ENCODE results near the gene NSFL1C. TPM values are rescaled to one million over a fixed set of nuclear protein-coding genes. Genes with fewer than 3 reads are reported as not detected.

Gene NSFL1C
- total RNA-seq, 1 experiment from 2014 or later = 151 TPM

DNA sequence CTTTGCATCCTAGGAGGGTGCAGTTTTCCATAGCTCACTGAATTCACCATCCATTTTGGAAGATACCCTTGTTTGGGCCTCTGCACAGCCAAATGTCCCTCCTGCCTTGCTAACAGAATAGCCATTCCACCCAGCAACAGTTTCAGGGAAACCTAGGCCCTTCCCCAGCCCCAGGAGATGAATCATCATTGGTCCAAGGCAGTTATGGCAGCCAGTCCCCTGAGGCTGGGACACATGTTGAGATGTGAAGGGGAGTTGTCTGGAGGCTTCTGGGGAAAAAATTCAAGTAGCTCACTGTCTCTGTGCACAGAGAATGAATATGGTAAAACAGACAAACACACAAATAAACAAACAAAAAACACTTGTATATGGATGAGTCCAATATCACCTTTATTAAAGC lies 41.9 kb upstream of the NSFL1C start:
- ChIA-PET POLR2A (ENCODE audit: unreplicated experiment) (no interaction called here), CTCF (interaction anchor here (0.6 to 1.8 kb wide), 4 partner anchors 54 to 268 kb away, joined by 3 to 7 read pairs (median 3); no protein-coding TSS in a partner anchor)
- Histone ChIP-seq H3K79me2 (ENCODE audit: low read depth) (no peaks in the 10 kb centered on the region), H3K4me3 (no peak overlapping the region), H3K9me2 (ENCODE audit: insufficient read depth) (no peaks in the 10 kb centered on the region), H3K9me3 (ENCODE audit: insufficient read depth, low read depth) (peaks cover 8% of the 10 kb centered on the region), H3K4me1 (replicated peaks; ENCODE audit: insufficient read depth) (peaks cover 28% of the 10 kb centered on the region), H2AFZ (no peak overlapping the region), H3F3A (ENCODE audit: insufficient read depth, low read depth) (peaks cover 17% of the 10 kb centered on the region), H3K27ac (no peak overlapping the region), H4K20me1 (ENCODE audit: insufficient read depth) (no peaks in the 10 kb centered on the region), H3K36me3 (ENCODE audit: low read depth) (no peaks in the 10 kb centered on the region), H3K27me3 (ENCODE audit: insufficient read depth, low read depth) (no peaks in the 10 kb centered on the region), H3K4me2 (no peak overlapping the region)
- TF ChIP-seq, protein P1, sequence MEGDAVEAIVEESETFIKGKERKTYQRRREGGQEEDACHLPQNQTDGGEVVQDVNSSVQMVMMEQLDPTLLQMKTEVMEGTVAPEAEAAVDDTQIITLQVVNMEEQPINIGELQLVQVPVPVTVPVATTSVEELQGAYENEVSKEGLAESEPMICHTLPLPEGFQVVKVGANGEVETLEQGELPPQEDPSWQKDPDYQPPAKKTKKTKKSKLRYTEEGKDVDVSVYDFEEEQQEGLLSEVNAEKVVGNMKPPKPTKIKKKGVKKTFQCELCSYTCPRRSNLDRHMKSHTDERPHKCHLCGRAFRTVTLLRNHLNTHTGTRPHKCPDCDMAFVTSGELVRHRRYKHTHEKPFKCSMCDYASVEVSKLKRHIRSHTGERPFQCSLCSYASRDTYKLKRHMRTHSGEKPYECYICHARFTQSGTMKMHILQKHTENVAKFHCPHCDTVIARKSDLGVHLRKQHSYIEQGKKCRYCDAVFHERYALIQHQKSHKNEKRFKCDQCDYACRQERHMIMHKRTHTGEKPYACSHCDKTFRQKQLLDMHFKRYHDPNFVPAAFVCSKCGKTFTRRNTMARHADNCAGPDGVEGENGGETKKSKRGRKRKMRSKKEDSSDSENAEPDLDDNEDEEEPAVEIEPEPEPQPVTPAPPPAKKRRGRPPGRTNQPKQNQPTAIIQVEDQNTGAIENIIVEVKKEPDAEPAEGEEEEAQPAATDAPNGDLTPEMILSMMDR (conservative IDR thresholded peaks at IDR 0.05) = no peak
- no peak for TF ChIP-seq EZH2 (IDR thresholded peaks at IDR 0.05; ENCODE audit: low read depth)
- intact Hi-C loops (cut with micrococcal nuclease; ENCODE audit: unreplicated experiment) = loop anchor here (5.0 kb wide), 1 partner anchor 124 kb away; no protein-coding TSS in a partner anchor
- BruUV-seq (replicated peaks) = no TSS peak
- DNase-seq = no peak

GRCh38 chr20:1507276-1507675 lies 40.6 kb upstream of the NSFL1C start:
- no peak for DNase-seq
- H3K79me2 ChIP-seq (ENCODE audit: low read depth) = no peaks in the 10 kb centered on the region
- no TSS peak for BruUV-seq (replicated peaks)
- peaks cover 8% of the 10 kb centered on the region; the same call in 1 of the 2 replicates for H3K9me3 ChIP-seq (ENCODE audit: insufficient read depth, low read depth)
- H3K27ac ChIP-seq = no peak overlapping the region
- no peak overlapping the region for H3K4me3 ChIP-seq
- H3K27me3 ChIP-seq (ENCODE audit: insufficient read depth, low read depth) = no peaks in the 10 kb centered on the region
- H3K9me2 ChIP-seq (ENCODE audit: insufficient read depth) = no peaks in the 10 kb centered on the region
- H3K36me3 ChIP-seq (ENCODE audit: low read depth) = no peaks in the 10 kb centered on the region
- POLR2A ChIA-PET (ENCODE audit: unreplicated experiment) = no interaction called here
- H2AFZ ChIP-seq = no peak overlapping the region
- peaks cover 17% of the 10 kb centered on the region for H3F3A ChIP-seq (ENCODE audit: insufficient read depth, low read depth)
- intact Hi-C loops (cut with micrococcal nuclease; ENCODE audit: unreplicated experiment) = loop anchor here (5.0 kb wide), 1 partner anchor 125 kb away; no protein-coding TSS in a partner anchor
- CTCF ChIA-PET = interaction anchor here (0.5 to 1.8 kb wide), 3 partner anchors 52 to 269 kb away, joined by 3 to 7 read pairs (median 3); no protein-coding TSS in a partner anchor
- H3K4me1 ChIP-seq (replicated peaks; ENCODE audit: insufficient read depth) = peaks cover 32% of the 10 kb centered on the region
- H3K4me2 ChIP-seq = no peak overlapping the region
- TF ChIP-seq EZH2 (IDR thresholded peaks at IDR 0.05; ENCODE audit: low read depth) = no peak
- TF ChIP-seq, protein P1 (conservative IDR thresholded peaks at IDR 0.05) = no peak
- no peaks in the 10 kb centered on the region for H4K20me1 ChIP-seq (ENCODE audit: insufficient read depth)

DNA sequence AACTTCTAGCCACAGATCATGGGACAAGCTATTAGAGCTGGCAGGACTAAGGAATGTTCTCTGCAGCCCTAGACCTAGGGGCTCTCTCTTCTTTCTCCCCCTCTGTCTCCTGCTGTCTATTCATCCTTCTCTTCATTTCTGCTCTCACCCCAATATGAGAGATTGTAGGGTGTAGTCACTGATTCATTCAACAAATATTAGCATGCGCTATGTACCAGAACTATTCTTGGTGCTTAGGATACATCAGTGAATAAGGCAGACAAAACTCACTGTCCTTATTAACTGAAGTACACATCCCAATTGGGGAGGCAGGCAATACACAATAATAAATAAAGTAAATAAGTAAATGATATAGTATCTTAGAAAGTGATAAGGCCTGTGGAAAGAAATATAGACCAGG lies 39.2 kb upstream of the NSFL1C start:
- Histone ChIP-seq H3K27me3 (ENCODE audit: insufficient read depth, low read depth) (no peaks in the 10 kb centered on the region), H3F3A (ENCODE audit: insufficient read depth, low read depth) (peaks cover 17% of the 10 kb centered on the region), H3K9me2 (ENCODE audit: insufficient read depth) (no peaks in the 10 kb centered on the region), H2AFZ (no peak overlapping the region), H3K4me3 (no peak overlapping the region), H3K36me3 (ENCODE audit: low read depth) (no peaks in the 10 kb centered on the region), H4K20me1 (ENCODE audit: insufficient read depth) (no peaks in the 10 kb centered on the region), H3K9me3 (ENCODE audit: insufficient read depth, low read depth) (peaks cover 17% of the 10 kb centered on the region), H3K79me2 (ENCODE audit: low read depth) (no peaks in the 10 kb centered on the region), H3K4me2 (peak overlapping the region; percentile 41), H3K4me1 (replicated peaks; ENCODE audit: insufficient read depth) (peaks cover 32% of the 10 kb centered on the region), H3K27ac (peak overlapping the region; percentile 73)
- no peak for TF ChIP-seq EZH2 (IDR thresholded peaks at IDR 0.05; ENCODE audit: low read depth)
- TF ChIP-seq, protein P1 (conservative IDR thresholded peaks at IDR 0.05) = no peak
- ChIA-PET POLR2A (ENCODE audit: unreplicated experiment) (interaction anchor here (0.7 kb wide), 1 partner anchor 170 kb away, joined by 8 read pairs; no protein-coding TSS in a partner anchor), CTCF (interaction anchor here (0.8 kb wide), 1 partner anchor 296 kb away, joined by 3 read pairs; no protein-coding TSS in a partner anchor)
- intact Hi-C loops (cut with micrococcal nuclease; ENCODE audit: unreplicated experiment) = loop anchor here (1.0 to 5.0 kb wide), 3 partner anchors 61 to 228 kb away; no protein-coding TSS in a partner anchor
- DNase-seq = peak in 1 of 2 experiments; percentile 38
- BruUV-seq (replicated peaks) = no TSS peak
